WTC11 (cell line): ENCODE measurements around the gene TIPARP. TPM values are rescaled to one million over a fixed set of nuclear protein-coding genes. Genes with fewer than 3 reads are reported as not detected.

Source experiments
- ATAC-seq: fragments of 200-7000 bp; cut with Tn5 transposase; 2 replicates; pipeline ENCODE4 v1.10.0; 2021; ENCODE audit warnings: mild to moderate bottlenecking, moderate library complexity
- CTCF ChIA-PET: fragments of 300-600 bp; sonication (Branson Sonifier 250); formaldehyde crosslinking; loops from one replicate; lab custom pipeline; 2021; ENCODE audit warnings: antibody characterized with exemption; lab: Charles Lee
- POLR2A ChIA-PET: fragments of 350-600 bp; sonication (Branson Sonifier 250); formaldehyde crosslinking; loops from one replicate; lab custom pipeline; 2021; ENCODE audit warnings: antibody characterized with exemption; lab: Charles Lee
- DNase-seq: peaks from one replicate; pipeline ENCODE4 v3.0.0; 2021; ENCODE audit warnings: low spot score
- H3K27ac Mint-ChIP-seq: 2 replicates; pipeline ENCODE4 v1.8.0; 2021; ENCODE audit warnings: mixed read lengths
- H3K27me3 Mint-ChIP-seq: 2 replicates; pipeline ENCODE4 v1.8.0; 2021; ENCODE audit warnings: low read depth, mild to moderate bottlenecking, moderate library complexity, mixed read lengths
- H3K36me3 Mint-ChIP-seq: 2 replicates; pipeline ENCODE4 v1.8.0; 2021; ENCODE audit warnings: mixed read lengths
- H3K4me1 Mint-ChIP-seq: 2 replicates; pipeline ENCODE4 v1.8.0; 2022; ENCODE audit warnings: mixed read lengths
- H3K4me3 Mint-ChIP-seq: 2 replicates; pipeline ENCODE4 v1.8.0; 2021; ENCODE audit warnings: mild to moderate bottlenecking, moderate library complexity, mixed read lengths
- H3K9me3 Mint-ChIP-seq: 2 replicates; pipeline ENCODE4 v1.8.0; 2021; ENCODE audit warnings: mixed read lengths
- CBFB ChIP-seq: sonication (generic); formaldehyde crosslinking; IDR thresholded peaks from 2 replicates; pipeline ENCODE4 v1.8.1; 2022; ENCODE audit warnings: mild to moderate bottlenecking, low read depth, missing genetic modification reagents
- CREM ChIP-seq: sonication (generic); formaldehyde crosslinking; IDR thresholded peaks from 2 replicates; pipeline ENCODE4 v1.8.1; 2022; ENCODE audit warnings: mild to moderate bottlenecking, missing genetic modification reagents, moderate library complexity
- GRHL2 ChIP-seq: fragments of 250-450 bp; sonication (Bioruptor Pico); IDR thresholded peaks from 2 replicates; pipeline ENCODE4 v1.8.0; 2022; ENCODE audit warnings: mild to moderate bottlenecking, moderate library complexity; ENCODE audit not compliant: insufficient replicate concordance, severe bottlenecking
- JAZF1 ChIP-seq: fragments of 250-450 bp; sonication (Bioruptor Pico); IDR thresholded peaks from 2 replicates; pipeline ENCODE4 v1.9.0; 2021; ENCODE audit warnings: moderate library complexity, mild to moderate bottlenecking, inconsistent platforms
- NFE2L1 ChIP-seq: sonication (generic); formaldehyde crosslinking; IDR thresholded peaks from 2 replicates; pipeline ENCODE4 v1.8.1; 2023; ENCODE audit warnings: missing genetic modification reagents
- NFYB ChIP-seq: sonication (generic); formaldehyde crosslinking; conservative IDR thresholded peaks from 2 replicates; pipeline ENCODE4 v1.8.0; 2022; ENCODE audit warnings: low read depth, missing genetic modification reagents
- NR2C2 ChIP-seq: sonication (generic); formaldehyde crosslinking; IDR thresholded peaks from 2 replicates; pipeline ENCODE4 v1.8.0; 2022; ENCODE audit warnings: mild to moderate bottlenecking, missing genetic modification reagents
- NR3C1 ChIP-seq: sonication (generic); formaldehyde crosslinking; conservative IDR thresholded peaks from 2 replicates; pipeline ENCODE4 v1.8.1; 2023; ENCODE audit warnings: low read depth, mild to moderate bottlenecking, missing genetic modification reagents
- ZNF232 ChIP-seq: sonication (generic); formaldehyde crosslinking; IDR thresholded peaks from 2 replicates; pipeline ENCODE4 v1.8.0; 2022; ENCODE audit warnings: mild to moderate bottlenecking, missing genetic modification reagents
- total RNA-seq: library from RNA; stranded (reverse); gene quantifications from 3 replicates; pipeline ENCODE4 v1.2.3, GENCODE V29; 2021
- TF ChIP-seq, protein P1 (sequence below): sonication (generic); formaldehyde crosslinking; IDR thresholded peaks from 2 replicates; pipeline ENCODE4 v1.8.0; 2023; ENCODE audit warnings: missing genetic modification reagents, mild to moderate bottlenecking, borderline replicate concordance
- TF ChIP-seq, protein P2 (sequence below): fragments of 250-450 bp; sonication (Bioruptor Pico); conservative IDR thresholded peaks from 2 replicates; pipeline ENCODE4 v1.9.0; 2021; ENCODE audit warnings: mild to moderate bottlenecking
- TF ChIP-seq, protein P3 (sequence below): sonication (generic); formaldehyde crosslinking; IDR thresholded peaks from 2 replicates; pipeline ENCODE4 v1.8.0; 2022; ENCODE audit warnings: mild to moderate bottlenecking, missing genetic modification reagents
- TF ChIP-seq, protein P4 (sequence below): sonication (generic); formaldehyde crosslinking; IDR thresholded peaks from 2 replicates; pipeline ENCODE4 v1.8.1; 2022; ENCODE audit warnings: missing genetic modification reagents, borderline replicate concordance
- TF ChIP-seq, protein P5 (sequence below): sonication (generic); formaldehyde crosslinking; IDR thresholded peaks from 2 replicates; pipeline ENCODE4 v1.8.0; 2022; ENCODE audit warnings: mild to moderate bottlenecking, missing genetic modification reagents
- TF ChIP-seq, protein P6 (sequence below): fragments of 250-450 bp; sonication (Bioruptor Pico); IDR thresholded peaks from 2 replicates; pipeline ENCODE4 v1.9.0; 2021; ENCODE audit warnings: mild to moderate bottlenecking
- TF ChIP-seq, protein P7 (sequence below): sonication (generic); formaldehyde crosslinking; IDR thresholded peaks from 2 replicates; pipeline ENCODE4 v1.8.1; 2023; ENCODE audit warnings: mild to moderate bottlenecking, missing genetic modification reagents
- TF ChIP-seq, protein P8 (sequence below): sonication (generic); formaldehyde crosslinking; IDR thresholded peaks from 2 replicates; pipeline ENCODE4 v1.8.1; 2022; ENCODE audit warnings: low read depth, missing genetic modification reagents, borderline replicate concordance

The TIPARP gene
- total RNA-seq, 1 experiment from 2014 or later = 5.6 TPM

DNA sequence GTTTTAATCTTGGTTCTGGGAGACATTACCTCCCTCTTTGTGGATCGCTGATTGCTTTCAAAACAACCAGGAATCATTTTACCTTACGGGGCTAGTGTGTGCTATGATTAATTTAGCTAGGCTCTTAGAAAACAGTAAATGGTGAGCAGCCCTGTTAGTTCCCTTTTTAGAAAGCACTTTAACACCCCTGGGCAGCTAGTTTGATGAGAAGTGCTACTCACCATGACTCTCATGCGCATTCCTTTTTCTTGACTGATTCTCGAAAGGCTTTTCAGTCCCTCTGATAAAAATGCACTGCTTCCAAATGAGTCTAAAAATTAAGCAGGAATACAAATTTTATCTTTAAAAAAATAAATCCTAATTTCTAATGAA lies 76.5 kb downstream of the TIPARP start:
- ATAC-seq = peak; percentile 24

More for the DNA sequence above, 76.5 kb downstream of the TIPARP start:
- TF ChIP-seq CREM (CRISPR knock-in tag) = no peak
- no peak for TF ChIP-seq GRHL2 (CRISPR knock-in tag)
- TF ChIP-seq, protein P1, sequence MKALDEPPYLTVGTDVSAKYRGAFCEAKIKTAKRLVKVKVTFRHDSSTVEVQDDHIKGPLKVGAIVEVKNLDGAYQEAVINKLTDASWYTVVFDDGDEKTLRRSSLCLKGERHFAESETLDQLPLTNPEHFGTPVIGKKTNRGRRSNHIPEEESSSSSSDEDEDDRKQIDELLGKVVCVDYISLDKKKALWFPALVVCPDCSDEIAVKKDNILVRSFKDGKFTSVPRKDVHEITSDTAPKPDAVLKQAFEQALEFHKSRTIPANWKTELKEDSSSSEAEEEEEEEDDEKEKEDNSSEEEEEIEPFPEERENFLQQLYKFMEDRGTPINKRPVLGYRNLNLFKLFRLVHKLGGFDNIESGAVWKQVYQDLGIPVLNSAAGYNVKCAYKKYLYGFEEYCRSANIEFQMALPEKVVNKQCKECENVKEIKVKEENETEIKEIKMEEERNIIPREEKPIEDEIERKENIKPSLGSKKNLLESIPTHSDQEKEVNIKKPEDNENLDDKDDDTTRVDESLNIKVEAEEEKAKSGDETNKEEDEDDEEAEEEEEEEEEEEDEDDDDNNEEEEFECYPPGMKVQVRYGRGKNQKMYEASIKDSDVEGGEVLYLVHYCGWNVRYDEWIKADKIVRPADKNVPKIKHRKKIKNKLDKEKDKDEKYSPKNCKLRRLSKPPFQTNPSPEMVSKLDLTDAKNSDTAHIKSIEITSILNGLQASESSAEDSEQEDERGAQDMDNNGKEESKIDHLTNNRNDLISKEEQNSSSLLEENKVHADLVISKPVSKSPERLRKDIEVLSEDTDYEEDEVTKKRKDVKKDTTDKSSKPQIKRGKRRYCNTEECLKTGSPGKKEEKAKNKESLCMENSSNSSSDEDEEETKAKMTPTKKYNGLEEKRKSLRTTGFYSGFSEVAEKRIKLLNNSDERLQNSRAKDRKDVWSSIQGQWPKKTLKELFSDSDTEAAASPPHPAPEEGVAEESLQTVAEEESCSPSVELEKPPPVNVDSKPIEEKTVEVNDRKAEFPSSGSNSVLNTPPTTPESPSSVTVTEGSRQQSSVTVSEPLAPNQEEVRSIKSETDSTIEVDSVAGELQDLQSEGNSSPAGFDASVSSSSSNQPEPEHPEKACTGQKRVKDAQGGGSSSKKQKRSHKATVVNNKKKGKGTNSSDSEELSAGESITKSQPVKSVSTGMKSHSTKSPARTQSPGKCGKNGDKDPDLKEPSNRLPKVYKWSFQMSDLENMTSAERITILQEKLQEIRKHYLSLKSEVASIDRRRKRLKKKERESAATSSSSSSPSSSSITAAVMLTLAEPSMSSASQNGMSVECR = no peak
- TF ChIP-seq, protein P2, sequence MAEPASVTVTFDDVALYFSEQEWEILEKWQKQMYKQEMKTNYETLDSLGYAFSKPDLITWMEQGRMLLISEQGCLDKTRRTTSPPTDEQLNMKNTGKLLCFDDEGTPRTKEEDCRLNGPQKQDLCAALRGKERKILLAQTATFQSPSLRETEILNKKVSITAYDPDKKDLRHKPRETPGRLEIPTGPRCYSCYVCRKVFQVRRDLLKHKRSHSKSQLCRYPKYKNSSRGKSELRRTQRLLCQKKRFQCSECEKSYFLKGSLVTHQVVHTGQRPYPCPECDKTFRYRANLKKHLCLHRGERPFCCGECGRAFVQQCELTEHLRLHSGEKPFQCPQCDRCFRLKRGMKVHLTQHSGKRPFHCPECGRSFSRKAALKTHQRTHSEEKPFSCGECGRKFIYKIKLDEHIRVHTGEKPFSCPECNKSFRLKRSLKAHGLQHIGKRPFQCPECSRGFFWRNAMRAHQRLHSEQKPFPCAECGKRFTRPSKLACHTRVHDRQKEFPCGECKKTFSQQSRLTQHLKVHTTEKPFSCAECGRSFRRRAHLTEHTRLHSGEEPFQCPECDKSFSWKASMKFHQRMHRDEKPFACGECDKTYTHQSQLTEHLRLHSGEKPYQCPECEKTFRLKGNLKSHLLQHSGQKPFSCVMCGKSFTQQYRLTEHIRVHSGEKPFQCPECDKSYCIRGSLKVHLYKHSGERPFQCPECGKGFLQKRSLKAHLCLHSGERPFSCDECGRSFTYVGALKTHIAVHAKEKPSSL (CRISPR knock-in tag) = no peak
- TF ChIP-seq, protein P3, sequence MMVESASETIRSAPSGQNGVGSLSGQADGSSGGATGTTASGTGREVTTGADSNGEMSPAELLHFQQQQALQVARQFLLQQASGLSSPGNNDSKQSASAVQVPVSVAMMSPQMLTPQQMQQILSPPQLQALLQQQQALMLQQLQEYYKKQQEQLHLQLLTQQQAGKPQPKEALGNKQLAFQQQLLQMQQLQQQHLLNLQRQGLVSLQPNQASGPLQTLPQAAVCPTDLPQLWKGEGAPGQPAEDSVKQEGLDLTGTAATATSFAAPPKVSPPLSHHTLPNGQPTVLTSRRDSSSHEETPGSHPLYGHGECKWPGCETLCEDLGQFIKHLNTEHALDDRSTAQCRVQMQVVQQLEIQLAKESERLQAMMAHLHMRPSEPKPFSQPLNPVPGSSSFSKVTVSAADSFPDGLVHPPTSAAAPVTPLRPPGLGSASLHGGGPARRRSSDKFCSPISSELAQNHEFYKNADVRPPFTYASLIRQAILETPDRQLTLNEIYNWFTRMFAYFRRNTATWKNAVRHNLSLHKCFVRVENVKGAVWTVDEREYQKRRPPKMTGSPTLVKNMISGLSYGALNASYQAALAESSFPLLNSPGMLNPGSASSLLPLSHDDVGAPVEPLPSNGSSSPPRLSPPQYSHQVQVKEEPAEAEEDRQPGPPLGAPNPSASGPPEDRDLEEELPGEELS (CRISPR knock-in tag) = no peak
- no peak for TF ChIP-seq CBFB
- TF ChIP-seq, protein P4, sequence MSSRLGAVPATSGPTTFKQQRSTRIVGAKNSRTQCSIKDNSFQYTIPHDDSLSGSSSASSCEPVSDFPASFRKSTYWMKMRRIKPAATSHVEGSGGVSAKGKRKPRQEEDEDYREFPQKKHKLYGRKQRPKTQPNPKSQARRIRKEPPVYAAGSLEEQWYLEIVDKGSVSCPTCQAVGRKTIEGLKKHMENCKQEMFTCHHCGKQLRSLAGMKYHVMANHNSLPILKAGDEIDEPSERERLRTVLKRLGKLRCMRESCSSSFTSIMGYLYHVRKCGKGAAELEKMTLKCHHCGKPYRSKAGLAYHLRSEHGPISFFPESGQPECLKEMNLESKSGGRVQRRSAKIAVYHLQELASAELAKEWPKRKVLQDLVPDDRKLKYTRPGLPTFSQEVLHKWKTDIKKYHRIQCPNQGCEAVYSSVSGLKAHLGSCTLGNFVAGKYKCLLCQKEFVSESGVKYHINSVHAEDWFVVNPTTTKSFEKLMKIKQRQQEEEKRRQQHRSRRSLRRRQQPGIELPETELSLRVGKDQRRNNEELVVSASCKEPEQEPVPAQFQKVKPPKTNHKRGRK (CRISPR knock-in tag) = no peak
- no peak for TF ChIP-seq ZNF232 (CRISPR knock-in tag)
- no peak for TF ChIP-seq NR2C2 (CRISPR knock-in tag)
- no peak for TF ChIP-seq NFYB (CRISPR knock-in tag)
- no peak for TF ChIP-seq NFE2L1 (CRISPR knock-in tag)
- TF ChIP-seq, protein P5, sequence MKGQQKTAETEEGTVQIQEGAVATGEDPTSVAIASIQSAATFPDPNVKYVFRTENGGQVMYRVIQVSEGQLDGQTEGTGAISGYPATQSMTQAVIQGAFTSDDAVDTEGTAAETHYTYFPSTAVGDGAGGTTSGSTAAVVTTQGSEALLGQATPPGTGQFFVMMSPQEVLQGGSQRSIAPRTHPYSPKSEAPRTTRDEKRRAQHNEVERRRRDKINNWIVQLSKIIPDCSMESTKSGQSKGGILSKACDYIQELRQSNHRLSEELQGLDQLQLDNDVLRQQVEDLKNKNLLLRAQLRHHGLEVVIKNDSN (CRISPR knock-in tag) = no peak
- TF ChIP-seq, protein P6, sequence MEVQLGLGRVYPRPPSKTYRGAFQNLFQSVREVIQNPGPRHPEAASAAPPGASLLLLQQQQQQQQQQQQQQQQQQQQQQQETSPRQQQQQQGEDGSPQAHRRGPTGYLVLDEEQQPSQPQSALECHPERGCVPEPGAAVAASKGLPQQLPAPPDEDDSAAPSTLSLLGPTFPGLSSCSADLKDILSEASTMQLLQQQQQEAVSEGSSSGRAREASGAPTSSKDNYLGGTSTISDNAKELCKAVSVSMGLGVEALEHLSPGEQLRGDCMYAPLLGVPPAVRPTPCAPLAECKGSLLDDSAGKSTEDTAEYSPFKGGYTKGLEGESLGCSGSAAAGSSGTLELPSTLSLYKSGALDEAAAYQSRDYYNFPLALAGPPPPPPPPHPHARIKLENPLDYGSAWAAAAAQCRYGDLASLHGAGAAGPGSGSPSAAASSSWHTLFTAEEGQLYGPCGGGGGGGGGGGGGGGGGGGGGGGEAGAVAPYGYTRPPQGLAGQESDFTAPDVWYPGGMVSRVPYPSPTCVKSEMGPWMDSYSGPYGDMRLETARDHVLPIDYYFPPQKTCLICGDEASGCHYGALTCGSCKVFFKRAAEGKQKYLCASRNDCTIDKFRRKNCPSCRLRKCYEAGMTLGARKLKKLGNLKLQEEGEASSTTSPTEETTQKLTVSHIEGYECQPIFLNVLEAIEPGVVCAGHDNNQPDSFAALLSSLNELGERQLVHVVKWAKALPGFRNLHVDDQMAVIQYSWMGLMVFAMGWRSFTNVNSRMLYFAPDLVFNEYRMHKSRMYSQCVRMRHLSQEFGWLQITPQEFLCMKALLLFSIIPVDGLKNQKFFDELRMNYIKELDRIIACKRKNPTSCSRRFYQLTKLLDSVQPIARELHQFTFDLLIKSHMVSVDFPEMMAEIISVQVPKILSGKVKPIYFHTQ (CRISPR knock-in tag) = no peak
- TF ChIP-seq JAZF1 (CRISPR knock-in tag) = no peak
- TF ChIP-seq, protein P7, sequence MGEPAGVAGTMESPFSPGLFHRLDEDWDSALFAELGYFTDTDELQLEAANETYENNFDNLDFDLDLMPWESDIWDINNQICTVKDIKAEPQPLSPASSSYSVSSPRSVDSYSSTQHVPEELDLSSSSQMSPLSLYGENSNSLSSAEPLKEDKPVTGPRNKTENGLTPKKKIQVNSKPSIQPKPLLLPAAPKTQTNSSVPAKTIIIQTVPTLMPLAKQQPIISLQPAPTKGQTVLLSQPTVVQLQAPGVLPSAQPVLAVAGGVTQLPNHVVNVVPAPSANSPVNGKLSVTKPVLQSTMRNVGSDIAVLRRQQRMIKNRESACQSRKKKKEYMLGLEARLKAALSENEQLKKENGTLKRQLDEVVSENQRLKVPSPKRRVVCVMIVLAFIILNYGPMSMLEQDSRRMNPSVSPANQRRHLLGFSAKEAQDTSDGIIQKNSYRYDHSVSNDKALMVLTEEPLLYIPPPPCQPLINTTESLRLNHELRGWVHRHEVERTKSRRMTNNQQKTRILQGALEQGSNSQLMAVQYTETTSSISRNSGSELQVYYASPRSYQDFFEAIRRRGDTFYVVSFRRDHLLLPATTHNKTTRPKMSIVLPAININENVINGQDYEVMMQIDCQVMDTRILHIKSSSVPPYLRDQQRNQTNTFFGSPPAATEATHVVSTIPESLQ (CRISPR knock-in tag) = no peak
- TF ChIP-seq, protein P8, sequence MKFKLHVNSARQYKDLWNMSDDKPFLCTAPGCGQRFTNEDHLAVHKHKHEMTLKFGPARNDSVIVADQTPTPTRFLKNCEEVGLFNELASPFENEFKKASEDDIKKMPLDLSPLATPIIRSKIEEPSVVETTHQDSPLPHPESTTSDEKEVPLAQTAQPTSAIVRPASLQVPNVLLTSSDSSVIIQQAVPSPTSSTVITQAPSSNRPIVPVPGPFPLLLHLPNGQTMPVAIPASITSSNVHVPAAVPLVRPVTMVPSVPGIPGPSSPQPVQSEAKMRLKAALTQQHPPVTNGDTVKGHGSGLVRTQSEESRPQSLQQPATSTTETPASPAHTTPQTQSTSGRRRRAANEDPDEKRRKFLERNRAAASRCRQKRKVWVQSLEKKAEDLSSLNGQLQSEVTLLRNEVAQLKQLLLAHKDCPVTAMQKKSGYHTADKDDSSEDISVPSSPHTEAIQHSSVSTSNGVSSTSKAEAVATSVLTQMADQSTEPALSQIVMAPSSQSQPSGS (CRISPR knock-in tag) = no peak
- TF ChIP-seq NR3C1 (CRISPR knock-in tag) = no peak
- TF ChIP-seq, all 79 proteins: peak for 0
- H3K27me3 Mint-ChIP-seq = no peaks in the 10 kb centered on the region
- POLR2A ChIA-PET = interaction anchor here (1.2 kb wide), 1 partner anchor 70 kb away, joined by 3 read pairs; no protein-coding TSS in a partner anchor
- H3K4me3 Mint-ChIP-seq = peak overlapping the region; percentile 24
- H3K9me3 Mint-ChIP-seq = peaks cover 9% of the 10 kb centered on the region
- peak overlapping the region; percentile 80 for H3K27ac Mint-ChIP-seq
- peaks cover 8% of the 10 kb centered on the region for H3K36me3 Mint-ChIP-seq
- H3K4me1 Mint-ChIP-seq = peaks cover 46% of the 10 kb centered on the region
- DNase-seq = no peak
- CTCF ChIA-PET = interaction anchor here (0.8 to 1.9 kb wide), 3 partner anchors 12 to 338 kb away, joined by 4 to 8 read pairs (median 4); partner anchors contain the start of gene TIPARP
